ENCODE data around the gene ZBP1. TPM values are rescaled to one million over a fixed set of nuclear protein-coding genes. Genes with fewer than 3 reads are reported as not detected.

The ZBP1 gene
- total RNA-seq, 1 donor from 2014 or later = 17.8 TPM

DNA sequence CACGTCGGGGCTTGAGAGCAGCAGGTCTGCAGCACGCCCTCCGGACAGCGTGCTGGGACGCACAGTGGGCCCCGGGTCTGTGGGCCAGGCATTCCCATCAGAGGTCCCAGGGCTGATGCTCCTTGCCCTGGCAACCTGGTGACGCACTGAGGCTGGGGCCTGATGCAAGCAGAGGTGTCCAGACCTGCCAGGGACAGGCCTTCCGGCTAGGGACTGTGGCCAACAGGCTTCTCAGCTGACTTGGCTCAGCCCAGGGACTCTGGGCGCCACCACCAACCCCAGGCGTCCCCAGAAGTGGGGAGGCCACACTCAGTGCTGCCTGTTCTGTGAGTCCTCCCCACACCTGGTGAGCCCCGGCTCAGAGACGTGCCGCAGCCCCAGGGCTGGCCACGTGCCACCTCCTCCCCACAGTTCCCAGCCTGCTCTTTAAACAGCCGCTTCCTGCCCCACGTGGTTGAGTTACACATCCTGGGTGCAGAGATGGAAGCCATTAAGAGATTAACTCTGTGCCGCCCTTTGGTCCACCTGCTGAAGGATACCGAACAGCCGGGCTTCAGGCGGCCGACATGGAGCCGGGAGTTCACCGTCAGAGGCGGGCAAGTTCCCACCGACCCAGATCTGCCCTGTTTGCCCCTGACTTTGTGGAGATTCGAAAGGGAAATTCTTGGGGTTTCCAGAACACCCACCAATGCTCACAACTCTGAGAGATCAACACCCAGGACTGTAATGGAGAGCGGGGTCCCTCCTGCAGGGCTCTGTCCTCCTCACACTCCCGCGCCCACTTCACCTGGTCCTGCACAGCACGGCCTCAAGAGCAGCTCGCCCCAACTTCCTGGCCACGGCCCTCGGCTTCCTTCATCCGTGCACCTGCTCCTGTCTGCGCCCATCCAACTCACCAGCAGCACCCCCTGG is 37.6 kb upstream of the ZBP1 start:
- ChIA-PET POLR2A (interaction anchor here (0.6 kb wide), 1 partner anchor 522 kb away, joined by 3 read pairs; no protein-coding TSS in a partner anchor), CTCF (no interaction called here)
- Mint-ChIP-seq H3K27ac (peak overlapping the region; percentile 46), H3K4me1 (peaks cover 40% of the 10 kb centered on the region), H3K9me3 (no peaks in the 10 kb centered on the region), H3K4me3 (no peak overlapping the region), H3K36me3 (ENCODE audit: low read depth) (peaks cover 50% of the 10 kb centered on the region), H3K27me3 (no peaks in the 10 kb centered on the region)
- intact Hi-C loops (cut with micrococcal nuclease) = no loop called here
- ATAC-seq (ENCODE audit: low read depth) (peak; percentile 18), DNase-seq (no peak)
- TF ChIP-seq, protein P1, sequence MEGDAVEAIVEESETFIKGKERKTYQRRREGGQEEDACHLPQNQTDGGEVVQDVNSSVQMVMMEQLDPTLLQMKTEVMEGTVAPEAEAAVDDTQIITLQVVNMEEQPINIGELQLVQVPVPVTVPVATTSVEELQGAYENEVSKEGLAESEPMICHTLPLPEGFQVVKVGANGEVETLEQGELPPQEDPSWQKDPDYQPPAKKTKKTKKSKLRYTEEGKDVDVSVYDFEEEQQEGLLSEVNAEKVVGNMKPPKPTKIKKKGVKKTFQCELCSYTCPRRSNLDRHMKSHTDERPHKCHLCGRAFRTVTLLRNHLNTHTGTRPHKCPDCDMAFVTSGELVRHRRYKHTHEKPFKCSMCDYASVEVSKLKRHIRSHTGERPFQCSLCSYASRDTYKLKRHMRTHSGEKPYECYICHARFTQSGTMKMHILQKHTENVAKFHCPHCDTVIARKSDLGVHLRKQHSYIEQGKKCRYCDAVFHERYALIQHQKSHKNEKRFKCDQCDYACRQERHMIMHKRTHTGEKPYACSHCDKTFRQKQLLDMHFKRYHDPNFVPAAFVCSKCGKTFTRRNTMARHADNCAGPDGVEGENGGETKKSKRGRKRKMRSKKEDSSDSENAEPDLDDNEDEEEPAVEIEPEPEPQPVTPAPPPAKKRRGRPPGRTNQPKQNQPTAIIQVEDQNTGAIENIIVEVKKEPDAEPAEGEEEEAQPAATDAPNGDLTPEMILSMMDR (IDR thresholded peaks at IDR 0.05) = no peak

DNA sequence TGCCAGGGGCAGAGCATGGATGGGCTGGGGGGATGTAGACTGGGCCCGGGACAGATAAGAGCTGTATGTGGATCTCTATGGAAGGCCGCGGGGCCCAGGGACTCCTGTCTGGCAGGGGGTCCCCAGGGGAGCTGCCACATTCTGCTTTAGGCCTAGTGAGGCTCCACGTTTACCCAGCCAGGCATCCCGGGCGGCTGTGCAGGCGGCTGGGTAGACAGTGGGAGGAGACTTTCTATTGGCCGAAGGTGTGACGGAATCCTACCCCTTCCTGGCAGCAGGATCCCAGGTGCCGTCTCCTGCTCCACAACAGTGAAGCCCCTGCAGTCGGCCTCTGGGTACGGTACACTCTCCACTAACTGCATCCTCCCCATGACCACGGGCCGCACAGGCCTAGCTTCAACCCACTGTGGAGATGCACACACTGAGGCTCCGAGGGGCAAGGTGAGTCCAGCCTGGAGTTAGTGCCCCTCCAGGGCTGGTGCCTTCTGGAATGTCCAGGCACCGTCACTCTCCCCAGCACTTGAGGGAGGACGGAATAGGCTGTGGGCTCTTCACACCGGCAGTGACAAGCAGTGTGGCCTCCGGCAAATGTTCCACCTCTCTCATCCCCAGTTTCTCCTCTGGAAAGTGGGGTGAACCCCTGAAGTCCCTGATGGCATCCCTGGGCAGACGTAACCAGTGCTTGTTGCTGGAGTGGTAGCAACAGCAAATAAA is 36.8 kb upstream of the ZBP1 start:
- Mint-ChIP-seq H3K27ac (no peak overlapping the region), H3K9me3 (no peaks in the 10 kb centered on the region), H3K27me3 (no peaks in the 10 kb centered on the region), H3K36me3 (ENCODE audit: low read depth) (peaks cover 54% of the 10 kb centered on the region), H3K4me1 (peaks cover 39% of the 10 kb centered on the region), H3K4me3 (no peak overlapping the region)
- ATAC-seq (ENCODE audit: low read depth) (no peak), DNase-seq (no peak)
- TF ChIP-seq, protein P1 (IDR thresholded peaks at IDR 0.05) = no peak
- intact Hi-C loops (cut with micrococcal nuclease) = no loop called here
- CTCF ChIA-PET = no interaction called here
- POLR2A ChIA-PET = interaction anchor here (0.6 kb wide), 1 partner anchor 523 kb away, joined by 3 read pairs; no protein-coding TSS in a partner anchor

DNA sequence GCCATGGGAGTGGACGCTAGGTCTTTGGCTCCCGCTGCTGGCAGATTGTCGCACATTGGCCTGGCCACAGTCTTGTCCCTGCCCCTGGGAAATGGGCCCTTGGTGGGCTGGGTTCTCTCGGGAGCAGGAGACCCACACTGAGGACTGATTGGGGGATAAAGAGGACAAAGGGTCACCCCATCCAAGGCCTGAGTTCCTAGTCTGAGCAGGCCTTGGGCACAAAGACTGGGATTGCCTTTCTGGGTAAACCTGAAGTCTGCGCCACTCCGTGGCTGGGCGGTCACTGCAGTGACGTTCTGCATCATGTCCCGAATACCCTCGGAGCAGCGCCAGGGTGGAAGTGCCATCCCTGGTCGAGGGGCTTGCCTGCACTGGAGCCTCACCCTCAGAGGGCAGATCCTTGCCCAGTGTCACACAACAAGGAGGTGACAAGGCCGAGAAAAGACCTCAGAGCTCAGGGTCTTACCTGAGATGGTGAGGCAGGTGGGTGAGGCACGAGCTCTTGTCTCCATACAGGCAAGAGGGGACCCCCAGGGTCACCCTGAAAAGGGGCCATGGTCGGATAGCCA is 36.1 kb upstream of the ZBP1 start:
- DNase-seq (no peak), ATAC-seq (ENCODE audit: low read depth) (no peak)
- ChIA-PET CTCF (interaction anchor here (0.9 to 1.6 kb wide), 4 partner anchors 23 to 171 kb away, joined by 3 to 4 read pairs (median 4); no protein-coding TSS in a partner anchor), POLR2A (no interaction called here)
- intact Hi-C loops (cut with micrococcal nuclease) = no loop called here
- TF ChIP-seq, protein P1 (IDR thresholded peaks at IDR 0.05) = no peak
- Mint-ChIP-seq H3K4me1 (peaks cover 34% of the 10 kb centered on the region), H3K27me3 (no peaks in the 10 kb centered on the region), H3K4me3 (no peak overlapping the region), H3K9me3 (no peaks in the 10 kb centered on the region), H3K27ac (no peak overlapping the region), H3K36me3 (ENCODE audit: low read depth) (peaks cover 57% of the 10 kb centered on the region)

DNA sequence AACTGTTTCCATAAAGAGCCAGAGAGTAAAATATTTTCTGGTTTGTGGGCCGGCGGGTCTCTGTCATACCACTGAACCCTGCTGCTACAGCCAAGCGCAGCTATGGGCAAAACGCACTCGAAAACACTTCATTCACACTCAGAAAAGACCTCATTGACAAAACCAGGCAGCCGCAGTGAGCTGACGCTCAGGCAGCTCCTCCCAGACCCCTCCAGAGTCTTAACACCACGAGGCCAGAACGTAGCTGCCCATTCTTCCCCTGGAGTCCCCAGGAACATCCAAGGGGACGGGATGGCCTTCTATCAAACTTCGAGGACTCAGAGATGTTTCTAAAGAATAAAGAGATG is 35.6 kb upstream of the ZBP1 start:
- Mint-ChIP-seq H3K4me3 (no peak overlapping the region), H3K9me3 (no peaks in the 10 kb centered on the region), H3K27ac (no peak overlapping the region), H3K27me3 (no peaks in the 10 kb centered on the region), H3K36me3 (ENCODE audit: low read depth) (peaks cover 63% of the 10 kb centered on the region), H3K4me1 (peaks cover 32% of the 10 kb centered on the region)
- no peak for ATAC-seq (ENCODE audit: low read depth)
- ChIA-PET CTCF (interaction anchor here (0.9 to 3.5 kb wide), 6 partner anchors 23 to 431 kb away, joined by 3 to 38 read pairs (median 4); no protein-coding TSS in a partner anchor), POLR2A (no interaction called here)
- TF ChIP-seq, protein P1 (IDR thresholded peaks at IDR 0.05) = no peak
- DNase-seq = no peak
- intact Hi-C loops (cut with micrococcal nuclease) = loop anchor here (2.0 kb wide), 2 partner anchors 55 to 63 kb away; partner anchors contain the start of gene PMEPA1

Data from activated B cell treated with CpG ODN at 0.5 μM for 24 hours (primary cell).